Trophoblast cell (in vitro differentiated cells and primary cell): ENCODE measurements around the gene SLC12A8.
A peak's percentile ranks its signal among the peaks of the same experiment; 100 is the strongest.

Experiments
- DNase-seq, 2 donors: peaks; one replicate each; pipeline ENCODE4 v3.0.0-alpha.2; 2016
- H2AFZ ChIP-seq: 2 replicates; pipeline ENCODE4 v1.6.1; 2013; ENCODE audit warnings: low read length, moderate library complexity, mild to moderate bottlenecking; ENCODE audit not compliant: insufficient read depth, poor library complexity
- H2AK5ac ChIP-seq: 2 replicates; pipeline ENCODE4 v1.6.1; 2013; ENCODE audit warnings: mild to moderate bottlenecking, low read length
- H2BK120ac ChIP-seq: 2 replicates; pipeline ENCODE4 v1.6.1; 2013; ENCODE audit warnings: low read length, mild to moderate bottlenecking, moderate library complexity; ENCODE audit not compliant: insufficient read depth, poor library complexity
- H2BK12ac ChIP-seq: 2 replicates; pipeline ENCODE4 v1.6.1; 2013; ENCODE audit warnings: mild to moderate bottlenecking, low read length, moderate library complexity
- H2BK5ac ChIP-seq: 2 replicates; pipeline ENCODE4 v1.6.1; 2013; ENCODE audit warnings: low read length, low read depth, moderate library complexity, mild to moderate bottlenecking; ENCODE audit not compliant: poor library complexity
- H3K14ac ChIP-seq: 2 replicates; pipeline ENCODE4 v1.6.1; 2013; ENCODE audit warnings: mild to moderate bottlenecking, low read length
- H3K18ac ChIP-seq: 2 replicates; pipeline ENCODE4 v1.6.1; 2013; ENCODE audit warnings: mild to moderate bottlenecking, low read length
- H3K23ac ChIP-seq: 2 replicates; pipeline ENCODE4 v1.6.1; 2013; ENCODE audit warnings: low read length
- H3K27ac ChIP-seq: 2 replicates; pipeline ENCODE4 v1.5.1; 2013; ENCODE audit warnings: low read depth, mild to moderate bottlenecking, inconsistent platforms, low read length, moderate library complexity
- H3K27me3 ChIP-seq: 2 replicates; pipeline ENCODE4 v1.6.1; 2013; ENCODE audit warnings: inconsistent platforms, mild to moderate bottlenecking, low read length, moderate library complexity; ENCODE audit not compliant: insufficient read depth
- H3K36me3 ChIP-seq, 2 experiments: 1 replicate in 1 of 2; 2 replicates in 1 of 2; pipeline ENCODE4 v1.6.1; 2013; ENCODE audit warnings: low read length in 2 of 2, mild to moderate bottlenecking in 2 of 2, moderate library complexity in 1 of 2; ENCODE audit not compliant: insufficient read depth in 2 of 2, control insufficient read depth in 1 of 2
- H3K4ac ChIP-seq: 2 replicates; pipeline ENCODE4 v1.6.1; 2013; ENCODE audit warnings: low read depth, mild to moderate bottlenecking, low read length, moderate library complexity
- H3K4me1 ChIP-seq, 2 experiments: 1 replicate in 1 of 2; 2 replicates in 1 of 2; pipeline ENCODE4 v1.6.1; 2013; ENCODE audit warnings: low read length in 2 of 2, mild to moderate bottlenecking in 2 of 2, moderate library complexity in 1 of 2; ENCODE audit not compliant: insufficient read depth in 2 of 2, control insufficient read depth in 1 of 2
- H3K4me2 ChIP-seq: 2 replicates; pipeline ENCODE4 v1.6.1; 2013; ENCODE audit warnings: inconsistent platforms, mild to moderate bottlenecking, low read length, moderate library complexity
- H3K4me3 ChIP-seq: 2 replicates; pipeline ENCODE4 v1.5.1; 2013; ENCODE audit warnings: mild to moderate bottlenecking, low read depth, low read length, inconsistent platforms
- H3K79me1 ChIP-seq: one replicate; pipeline ENCODE4 v1.6.1; 2013; ENCODE audit warnings: low read length
- H3K79me2 ChIP-seq: 2 replicates; pipeline ENCODE4 v1.6.1; 2013; ENCODE audit warnings: low read length, mild to moderate bottlenecking; ENCODE audit not compliant: control insufficient read depth, insufficient read depth, poor library complexity
- H3K9ac ChIP-seq: 2 replicates; pipeline ENCODE4 v1.6.1; 2013; ENCODE audit warnings: mild to moderate bottlenecking, low read length
- H3K9me3 ChIP-seq: 2 replicates; pipeline ENCODE4 v1.6.1; 2013; ENCODE audit warnings: low read depth, mild to moderate bottlenecking, control low read depth, inconsistent platforms, low read length; ENCODE audit not compliant: insufficient read depth
- H4K12ac ChIP-seq: 2 replicates; pipeline ENCODE4 v1.6.1; 2013; ENCODE audit warnings: low read depth, mild to moderate bottlenecking, low read length, moderate library complexity
- H4K8ac ChIP-seq: 2 replicates; pipeline ENCODE4 v1.6.1; 2013; ENCODE audit warnings: low read depth, mild to moderate bottlenecking, low read length, moderate library complexity
- H4K91ac ChIP-seq: one replicate; pipeline ENCODE4 v1.6.1; 2013; ENCODE audit warnings: low read depth, mild to moderate bottlenecking, low read length, moderate library complexity
- WGBS: extraction: QIAGEN DNeasy Blood & Tissue Kit; methylation state at CpG from one replicate; pipeline ENCODE4 v1.1.7; 2013; ENCODE audit warnings: missing lambda C conversion rate; ENCODE audit not compliant: insufficient read length, insufficient coverage; ENCODE audit errors: extremely low coverage; 5-methylcytosine and 5-hydroxymethylcytosine counted together

The SLC12A8 gene

DNA sequence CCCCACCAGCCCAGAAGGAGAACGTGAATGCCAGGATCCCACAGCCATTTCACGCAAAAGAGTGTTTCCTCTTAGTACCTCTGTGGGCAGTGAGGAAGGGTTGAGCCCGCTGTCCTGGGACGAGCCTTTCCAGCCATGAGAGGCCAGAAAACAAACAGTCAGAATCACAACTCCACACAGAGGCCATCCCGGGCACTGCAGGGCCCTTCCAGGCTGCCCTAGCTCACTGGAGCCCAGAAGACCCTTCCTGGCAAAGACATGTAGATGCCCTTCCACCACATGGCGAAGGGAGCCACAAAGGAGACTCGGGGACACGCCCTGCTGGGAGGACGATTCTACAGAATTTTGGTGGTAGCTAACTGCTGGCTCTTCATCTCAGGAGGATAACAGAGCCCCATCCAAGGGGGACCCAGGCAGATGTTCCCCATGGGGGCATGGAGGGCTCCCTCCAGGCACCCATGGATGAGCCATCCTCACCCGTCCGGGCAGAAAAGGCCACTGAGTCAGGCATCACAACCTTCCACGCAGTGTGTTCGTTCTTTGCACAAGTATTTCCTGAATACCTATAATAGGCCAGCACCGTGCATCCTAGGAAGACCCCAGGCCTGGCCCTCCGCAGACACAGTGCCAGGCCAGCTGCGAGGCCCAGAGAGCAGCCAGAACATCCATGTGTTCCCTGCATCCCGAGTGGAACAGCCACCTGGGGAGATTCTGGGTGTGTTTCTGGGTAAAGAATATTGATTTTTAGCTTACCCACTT, 47.2 kb downstream of the SLC12A8 start:
- no peak overlapping the region for H3K4ac ChIP-seq

DNA sequence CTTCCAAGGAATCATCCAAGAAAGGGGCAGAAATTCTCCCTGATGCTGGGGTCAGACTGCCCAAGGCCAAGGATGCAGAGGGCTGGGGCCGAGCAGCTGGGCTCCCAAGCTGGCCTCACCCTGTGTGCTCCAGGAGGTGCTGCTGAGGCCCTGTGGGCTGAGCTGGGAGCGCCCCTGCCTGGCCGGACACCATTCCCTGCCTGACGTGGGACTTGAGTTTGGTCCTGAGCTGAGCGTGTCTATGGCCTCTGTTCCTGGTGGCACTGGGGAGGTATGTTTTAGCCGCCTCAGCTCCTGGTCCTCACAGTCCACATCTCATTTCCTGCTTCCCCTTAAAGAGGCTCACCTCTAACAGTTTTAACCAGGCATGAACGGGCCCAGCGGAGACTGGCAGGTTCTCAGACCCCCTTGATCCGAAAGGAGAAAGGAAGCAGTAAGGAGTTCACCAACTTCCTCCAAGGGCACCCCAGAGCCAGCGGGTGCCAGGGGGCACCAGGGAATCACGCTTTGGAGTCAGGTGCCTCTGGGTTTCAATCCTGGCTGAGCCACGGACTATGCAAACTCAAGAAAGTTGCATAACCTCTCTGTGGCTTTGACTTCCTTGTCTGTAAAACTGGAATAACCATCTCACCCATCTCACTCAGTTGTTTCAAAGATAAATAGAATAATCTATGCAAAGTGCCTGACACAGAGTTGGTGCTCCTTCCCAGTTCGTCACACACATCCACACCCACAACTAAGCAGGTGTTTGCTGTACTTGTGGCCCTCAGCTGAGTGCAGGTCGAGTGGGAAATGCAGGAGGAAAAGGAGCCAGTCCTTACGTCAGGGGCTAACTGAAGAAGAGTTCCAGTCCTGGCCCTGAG, 48.6 kb downstream of the SLC12A8 start:
- Histone ChIP-seq H3K9me3 (no peaks in the 10 kb centered on the region), H3K27me3 (no peaks in the 10 kb centered on the region), H2BK12ac (peak overlapping the region; percentile 32), H3K4me1 (no peaks in the 10 kb centered on the region), H4K12ac (no peak overlapping the region), H3K4me3 (no peak overlapping the region), H4K91ac (peak overlapping the region; percentile 23), H3K79me1 (peaks cover 3% of the 10 kb centered on the region), H3K36me3 (no peaks in the 10 kb centered on the region), H2BK120ac (no peak overlapping the region), H3K27ac (no peak overlapping the region), H4K8ac (peak overlapping the region; percentile 7), H3K23ac (no peak overlapping the region), H3K79me2 (no peaks in the 10 kb centered on the region), H2AK5ac (peak overlapping the region; percentile 65), H3K4me2 (no peak overlapping the region), H2BK5ac (no peak overlapping the region), H3K4ac (no peak overlapping the region), H2AFZ (no peak overlapping the region), H3K9ac (peak overlapping the region; percentile 11), H3K18ac (no peak overlapping the region), H3K14ac (peak overlapping the region; percentile 49)
- no CpG with 5 or more reads among the region's 15 CpGs for WGBS
- DNase-seq, result peak; percentile 36 to 37

More for the DNA sequence above, 47.2 kb downstream of the SLC12A8 start:
- Histone ChIP-seq H4K12ac (no peak overlapping the region), H2AK5ac (no peak overlapping the region), H3K79me1 (peaks cover 3% of the 10 kb centered on the region), H3K36me3 (no peaks in the 10 kb centered on the region), H3K4me1 (no peaks in the 10 kb centered on the region), H2AFZ (no peak overlapping the region), H3K18ac (no peak overlapping the region), H3K9me3 (no peaks in the 10 kb centered on the region), H3K14ac (no peak overlapping the region), H3K79me2 (no peaks in the 10 kb centered on the region), H2BK5ac (no peak overlapping the region), H3K4me2 (no peak overlapping the region), H3K4me3 (no peak overlapping the region), H3K9ac (no peak overlapping the region), H4K8ac (no peak overlapping the region), H2BK12ac (no peak overlapping the region), H3K27me3 (no peaks in the 10 kb centered on the region), H3K23ac (no peak overlapping the region), H3K27ac (no peak overlapping the region), H4K91ac (no peak overlapping the region), H2BK120ac (no peak overlapping the region)
- no CpG with 5 or more reads among the region's 17 CpGs for WGBS
- peak in 1 of 2 donors; percentile 72 for DNase-seq

DNA sequence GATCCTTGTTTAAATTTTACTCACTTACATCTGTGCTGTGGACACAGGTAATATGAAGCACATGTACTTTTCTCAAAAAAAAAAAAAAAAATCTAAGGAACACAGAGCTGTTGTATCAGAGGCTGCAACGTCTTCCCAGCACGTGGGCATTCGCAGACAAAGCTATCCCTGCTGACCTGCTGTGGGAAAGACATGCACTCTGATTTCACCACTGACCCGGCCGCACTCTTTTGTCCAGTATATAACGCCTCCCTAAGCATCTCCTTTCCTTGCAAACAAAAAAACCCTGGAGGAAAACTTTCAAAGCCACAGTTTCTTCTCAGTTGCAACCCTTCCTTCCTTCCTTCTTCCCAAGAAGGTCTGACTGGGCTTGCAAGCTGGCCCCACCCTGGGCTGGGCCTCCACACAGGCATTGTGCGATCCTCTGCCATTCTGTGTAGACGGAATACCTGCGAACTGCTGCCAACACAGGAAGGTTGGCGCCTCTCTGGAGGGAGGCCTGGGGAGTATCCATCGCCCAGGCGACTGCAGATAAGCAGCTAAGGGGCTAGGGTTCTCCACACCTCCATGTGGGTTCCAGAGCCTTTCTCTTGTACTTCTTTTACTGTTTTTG, 50.8 kb downstream of the SLC12A8 start:
- H4K8ac ChIP-seq, result no peak overlapping the region
- H3K27me3 ChIP-seq, result no peaks in the 10 kb centered on the region
- H2BK120ac ChIP-seq, result no peak overlapping the region
- no peak overlapping the region for H3K4me3 ChIP-seq
- H3K4me1 ChIP-seq, result no peaks in the 10 kb centered on the region
- H3K9ac ChIP-seq, result no peak overlapping the region
- no peak overlapping the region for H4K91ac ChIP-seq
- no peak overlapping the region for H3K27ac ChIP-seq
- peaks cover 3% of the 10 kb centered on the region for H3K79me1 ChIP-seq
- WGBS, result no CpG with 5 or more reads among the region's 12 CpGs
- H3K36me3 ChIP-seq, result no peaks in the 10 kb centered on the region
- no peak overlapping the region for H3K4me2 ChIP-seq
- no peaks in the 10 kb centered on the region for H3K9me3 ChIP-seq
- no peaks in the 10 kb centered on the region for H3K79me2 ChIP-seq
- H3K23ac ChIP-seq, result no peak overlapping the region
- H4K12ac ChIP-seq, result no peak overlapping the region
- no peak overlapping the region for H2AFZ ChIP-seq
- DNase-seq, result no peak
- H3K14ac ChIP-seq, result peak overlapping the region; percentile 40
- no peak overlapping the region for H2AK5ac ChIP-seq
- no peak overlapping the region for H3K4ac ChIP-seq
- no peak overlapping the region for H2BK12ac ChIP-seq
- H2BK5ac ChIP-seq, result no peak overlapping the region
- no peak overlapping the region for H3K18ac ChIP-seq

GRCh38 chr3:125160606-125161371, 51.8 kb downstream of the SLC12A8 start:
- no peak overlapping the region for H3K4me2 ChIP-seq
- no peaks in the 10 kb centered on the region for H3K9me3 ChIP-seq
- no peak for DNase-seq
- H3K23ac ChIP-seq, result no peak overlapping the region
- H2BK12ac ChIP-seq, result no peak overlapping the region
- H3K4me3 ChIP-seq, result no peak overlapping the region
- peak overlapping the region; percentile 7 for H3K27ac ChIP-seq
- H4K91ac ChIP-seq, result peak overlapping the region; percentile 32
- peak overlapping the region; percentile 11 for H3K14ac ChIP-seq
- no peaks in the 10 kb centered on the region for H3K79me2 ChIP-seq
- peaks cover 3% of the 10 kb centered on the region for H3K79me1 ChIP-seq
- no peak overlapping the region for H3K18ac ChIP-seq
- H3K4ac ChIP-seq, result no peak overlapping the region
- peak overlapping the region; percentile 2 for H4K8ac ChIP-seq
- no CpG with 5 or more reads among the region's 9 CpGs for WGBS
- no peak overlapping the region for H4K12ac ChIP-seq
- no peaks in the 10 kb centered on the region for H3K36me3 ChIP-seq
- no peak overlapping the region for H2BK5ac ChIP-seq
- peak overlapping the region; percentile 41 for H2BK120ac ChIP-seq
- H2AK5ac ChIP-seq, result no peak overlapping the region
- H2AFZ ChIP-seq, result no peak overlapping the region
- H3K4me1 ChIP-seq, result no peaks in the 10 kb centered on the region
- H3K9ac ChIP-seq, result no peak overlapping the region
- H3K27me3 ChIP-seq, result no peaks in the 10 kb centered on the region
